Choroid plexus epithelial cell (primary cell): ENCODE measurements around the gene RPL35A.
"Not testable (repeated sequence)": the region's sequence is repeated elsewhere in the genome, so short reads cannot be mapped to it uniquely, and the experiment has no call there.

Experiments used
- DNase-seq: peaks from one replicate; pipeline ENCODE4 v3.0.0-alpha.2; 2010; ENCODE audit warnings: low read depth
- H3K4me3 ChIP-seq: 2 replicates; pipeline ENCODE4 v1.5.1; 2011; ENCODE audit warnings: low read depth, mild to moderate bottlenecking, control low read depth, low read length, moderate library complexity
- CTCF ChIP-seq: conservative IDR thresholded peaks from 2 replicates; pipeline ENCODE4 v1.5.1; 2011; ENCODE audit warnings: low read depth, mild to moderate bottlenecking, control low read depth, inconsistent platforms, low read length, moderate library complexity

RPL35A gene

GRCh38 chr3:197960694-197961581 lies 10.9 kb downstream of the RPL35A start:
- DNase-seq, result peak; percentile 33
- TF ChIP-seq CTCF, result no peak

GRCh38 chr3:197961582-197961945 lies 11.6 kb downstream of the RPL35A start:
- no peak for DNase-seq
- H3K4me3 ChIP-seq, result no peak overlapping the region

More at GRCh38 chr3:197960694-197961581, 10.9 kb downstream of the RPL35A start:
- peak overlapping the region; percentile 95 for H3K4me3 ChIP-seq

GRCh38 chr3:197963019-197963637 lies 13.1 kb downstream of the RPL35A start:
- H3K4me3 ChIP-seq, result no peak overlapping the region
- no peak for TF ChIP-seq CTCF
- DNase-seq, result no peak

More at GRCh38 chr3:197961582-197961945, 11.6 kb downstream of the RPL35A start:
- no peak for TF ChIP-seq CTCF

GRCh38 chr3:197967337-197967989 lies 17.5 kb downstream of the RPL35A start:
- DNase-seq, result not testable (repeated sequence)

GRCh38 chr3:197970588-197970987 lies 20.6 kb downstream of the RPL35A start:
- DNase-seq, result no peak
- no peak for TF ChIP-seq CTCF
- no peak overlapping the region for H3K4me3 ChIP-seq

More at GRCh38 chr3:197967337-197967989, 17.5 kb downstream of the RPL35A start:
- not testable (repeated sequence) for H3K4me3 ChIP-seq

GRCh38 chr3:197974016-197974415 lies 24.0 kb downstream of the RPL35A start:
- no peak for TF ChIP-seq CTCF
- no peak overlapping the region for H3K4me3 ChIP-seq
- no peak for DNase-seq

GRCh38 chr3:197975311-197975710 lies 25.3 kb downstream of the RPL35A start:
- DNase-seq, result no peak
- TF ChIP-seq CTCF, result no peak
- H3K4me3 ChIP-seq, result no peak overlapping the region
